ENCODE data around the gene IFNA13. TPM values are rescaled to one million over a fixed set of nuclear protein-coding genes. Genes with fewer than 3 reads are reported as not detected.
"Not testable (repeated sequence)": the region's sequence is repeated elsewhere in the genome, so short reads cannot be mapped to it uniquely, and the experiment has no call there.

The IFNA13 gene
- total RNA-seq, result not detected

DNA sequence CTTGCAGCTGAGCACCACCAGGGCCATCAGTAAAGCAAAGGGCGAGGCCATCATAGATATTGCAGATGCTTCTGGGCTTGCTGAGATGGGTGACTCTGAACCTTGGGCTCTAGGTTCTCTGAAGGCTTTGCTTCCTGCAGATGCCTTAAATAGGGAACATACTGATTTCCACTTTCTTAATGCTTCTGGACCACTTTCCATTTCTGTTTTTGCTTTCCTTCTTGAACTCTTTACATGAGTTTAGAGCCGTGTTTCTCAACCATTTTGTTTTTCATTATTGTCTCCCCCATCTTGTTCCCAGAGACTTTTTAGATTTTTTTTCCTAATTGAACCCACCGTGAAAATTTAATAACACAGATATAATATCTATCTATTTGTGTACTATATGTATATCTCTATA is at the start of gene IFNA13:
TSS of gene IFNA13 (minus strand) at position 101 of the 400 bp plus-strand sequence. CDS start at position 54, 47 bp downstream.
- DNase-seq, result no peak

DNA sequence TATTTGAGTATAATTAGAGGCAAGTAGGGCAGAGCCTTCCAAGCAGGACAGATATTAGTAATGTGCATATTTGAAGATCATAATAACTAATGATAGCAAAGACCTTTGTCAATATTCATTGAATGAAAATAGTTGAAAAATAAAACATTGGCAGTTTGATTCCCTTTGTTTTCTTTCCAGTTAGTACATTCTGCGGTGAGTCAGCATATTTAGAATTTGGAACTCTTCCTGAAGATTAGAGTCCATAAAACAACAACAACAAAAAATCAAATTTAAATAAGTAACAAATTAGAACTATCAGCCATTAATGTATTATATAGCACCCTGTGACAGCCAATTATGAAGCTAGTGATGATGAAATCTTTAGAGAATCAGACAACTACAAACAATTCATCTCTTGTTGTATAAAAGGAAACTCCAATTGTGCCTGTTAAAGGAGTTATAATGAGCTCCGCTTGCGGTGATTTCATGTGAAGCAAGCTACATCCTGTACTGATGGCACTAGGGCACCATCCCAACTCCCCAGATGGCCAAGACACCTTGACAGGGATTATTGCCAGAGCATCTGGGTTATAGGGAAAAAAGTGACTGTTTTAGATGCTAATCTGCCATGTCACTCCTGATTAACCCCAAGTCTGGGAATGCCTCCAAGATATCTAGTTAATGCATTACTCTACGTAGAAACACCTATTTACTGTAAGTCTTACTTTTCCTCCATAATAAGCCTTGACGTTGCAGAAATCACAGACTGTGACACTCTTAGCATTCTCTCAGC is 47.8 kb upstream of the IFNA13 start:
- DNase-seq, result no peak

DNA sequence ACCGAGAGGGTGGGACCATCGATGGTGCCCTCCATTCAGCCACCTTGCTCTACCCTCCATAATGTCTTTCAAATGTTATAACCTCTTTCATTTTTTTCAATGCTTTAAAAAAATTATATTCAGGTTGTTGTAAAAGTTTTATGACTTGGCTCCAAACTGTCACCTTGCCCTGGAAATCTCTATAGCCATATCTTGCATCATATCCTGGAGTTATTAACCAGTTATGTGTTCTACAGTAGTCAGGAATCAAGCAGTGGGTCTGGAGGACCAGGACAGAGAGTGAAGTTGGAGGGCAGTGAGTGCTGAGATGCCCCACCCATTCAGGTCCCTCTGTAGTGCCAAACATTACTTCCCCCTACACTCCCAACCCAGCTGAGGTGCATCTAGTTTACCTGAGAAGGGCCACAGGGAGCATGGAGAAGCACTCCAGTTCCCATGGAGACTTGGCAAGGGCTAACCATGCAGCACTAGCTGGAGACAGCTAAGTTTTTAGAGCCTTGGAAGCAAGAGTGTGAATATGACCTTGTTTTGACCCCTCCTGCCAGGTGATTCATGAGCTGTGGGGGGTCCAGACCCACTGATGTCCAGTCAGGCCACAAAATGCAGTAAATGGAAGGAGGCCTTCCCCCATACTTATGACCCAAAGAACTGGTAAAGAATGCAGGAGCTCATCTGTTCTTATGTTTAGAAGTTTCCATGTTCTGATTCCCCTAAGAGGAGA is 46.5 kb upstream of the IFNA13 start:
- no peak for DNase-seq

DNA sequence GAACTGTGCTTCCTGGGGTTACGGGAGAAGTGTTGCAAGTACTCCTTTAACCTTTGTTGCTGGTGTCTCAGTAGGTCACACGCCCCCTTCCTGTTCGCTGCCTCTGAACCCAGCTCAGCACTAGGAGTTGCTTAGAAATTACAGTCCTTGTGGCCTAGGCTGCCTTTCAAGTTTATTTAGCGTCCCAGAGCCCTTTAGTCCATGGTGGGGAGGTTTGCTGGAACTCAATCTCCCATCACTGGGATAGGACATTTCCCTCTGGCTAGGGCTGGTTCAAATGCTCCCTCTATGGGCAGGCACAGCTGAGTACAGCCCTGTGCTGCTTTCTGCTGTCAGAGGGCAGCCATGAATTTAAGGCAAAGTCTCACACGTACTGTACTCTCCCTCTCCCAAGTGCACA is 45.8 kb upstream of the IFNA13 start:
- DNase-seq, result no peak

DNA sequence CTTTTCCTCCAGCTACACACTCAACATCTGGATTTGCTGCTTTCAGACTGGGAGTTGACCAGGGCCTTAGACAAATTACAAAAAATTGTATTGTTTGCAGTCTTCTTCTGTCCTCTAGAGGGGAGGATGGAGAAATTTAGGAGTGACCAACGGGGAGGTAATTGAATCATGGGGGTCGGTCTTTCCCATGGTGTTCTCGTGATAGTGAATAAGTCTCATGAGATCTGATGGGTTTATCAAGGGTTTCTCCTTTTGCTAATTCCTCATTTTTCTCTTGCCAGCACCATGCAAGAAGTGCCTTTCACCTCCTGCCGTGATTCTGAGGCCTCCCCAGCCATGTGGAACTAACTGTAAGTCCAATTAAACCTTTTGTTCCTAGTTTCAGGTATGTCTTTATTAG is 45.3 kb upstream of the IFNA13 start:
- DNase-seq, result no peak

DNA sequence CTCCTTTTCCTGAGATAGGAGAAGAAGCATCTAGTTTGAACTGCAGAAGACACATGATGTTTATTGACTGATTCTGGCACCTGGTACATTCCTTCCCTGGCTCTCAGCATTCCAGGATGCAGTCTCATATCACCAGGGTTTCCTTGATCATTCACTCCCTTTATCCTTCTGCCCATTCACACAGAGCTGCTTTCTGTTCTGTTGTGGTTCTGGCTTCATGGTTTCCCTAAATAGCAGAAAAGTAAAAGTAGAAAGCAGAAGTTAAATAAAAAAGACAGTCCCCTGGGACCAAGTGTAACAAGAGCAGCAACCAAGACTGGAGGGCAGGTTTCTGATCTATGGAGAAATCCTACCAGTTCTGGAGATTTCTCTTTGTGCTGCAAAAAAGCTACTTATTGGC is 44.2 kb upstream of the IFNA13 start:
- DNase-seq, result no peak

DNA sequence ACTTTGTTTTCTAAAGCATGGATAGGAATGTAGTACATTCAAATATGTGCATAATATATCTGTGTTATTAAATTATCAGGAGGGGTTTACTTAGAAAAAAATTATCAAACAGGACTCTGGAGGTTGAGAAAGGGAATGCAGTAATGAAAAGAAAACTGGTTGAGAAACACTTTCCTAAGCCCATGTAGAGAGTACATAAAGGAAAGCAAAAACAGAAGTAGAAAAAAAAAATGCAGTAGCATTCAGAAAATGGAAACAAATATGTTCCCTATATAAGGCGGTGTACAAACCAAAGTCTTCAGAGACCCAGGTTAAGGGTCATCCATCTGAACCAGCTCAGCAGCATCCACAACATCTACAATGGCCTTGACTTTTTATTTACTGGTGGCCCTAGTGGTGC is 41.0 kb upstream of the IFNA13 start, which contains the start of gene IFNA8:
TSS of gene IFNA8 (plus strand) at position 301 of the 400 bp plus-strand sequence. CDS start at position 361, 60 bp downstream.
- no peak for DNase-seq

DNA sequence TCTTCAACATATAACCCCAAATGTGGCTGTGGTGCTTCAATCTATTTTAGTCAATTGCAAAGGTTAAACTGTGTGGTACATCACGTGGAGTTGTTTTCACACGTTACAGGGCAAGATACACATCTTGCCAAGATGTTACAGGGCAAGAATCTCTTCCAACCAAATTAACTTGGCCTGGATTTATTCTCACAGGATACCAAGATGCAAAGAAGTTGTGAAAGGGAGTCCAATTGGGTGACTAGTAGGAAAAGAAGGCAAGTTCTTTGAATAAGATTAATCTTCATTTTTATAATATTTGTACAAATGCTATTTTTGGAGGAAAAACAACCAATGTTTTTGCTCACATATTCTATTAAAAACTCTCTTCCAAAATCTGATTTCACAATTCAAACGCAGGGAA is 36.3 kb upstream of the IFNA13 start:
- no peak for DNase-seq

DNA sequence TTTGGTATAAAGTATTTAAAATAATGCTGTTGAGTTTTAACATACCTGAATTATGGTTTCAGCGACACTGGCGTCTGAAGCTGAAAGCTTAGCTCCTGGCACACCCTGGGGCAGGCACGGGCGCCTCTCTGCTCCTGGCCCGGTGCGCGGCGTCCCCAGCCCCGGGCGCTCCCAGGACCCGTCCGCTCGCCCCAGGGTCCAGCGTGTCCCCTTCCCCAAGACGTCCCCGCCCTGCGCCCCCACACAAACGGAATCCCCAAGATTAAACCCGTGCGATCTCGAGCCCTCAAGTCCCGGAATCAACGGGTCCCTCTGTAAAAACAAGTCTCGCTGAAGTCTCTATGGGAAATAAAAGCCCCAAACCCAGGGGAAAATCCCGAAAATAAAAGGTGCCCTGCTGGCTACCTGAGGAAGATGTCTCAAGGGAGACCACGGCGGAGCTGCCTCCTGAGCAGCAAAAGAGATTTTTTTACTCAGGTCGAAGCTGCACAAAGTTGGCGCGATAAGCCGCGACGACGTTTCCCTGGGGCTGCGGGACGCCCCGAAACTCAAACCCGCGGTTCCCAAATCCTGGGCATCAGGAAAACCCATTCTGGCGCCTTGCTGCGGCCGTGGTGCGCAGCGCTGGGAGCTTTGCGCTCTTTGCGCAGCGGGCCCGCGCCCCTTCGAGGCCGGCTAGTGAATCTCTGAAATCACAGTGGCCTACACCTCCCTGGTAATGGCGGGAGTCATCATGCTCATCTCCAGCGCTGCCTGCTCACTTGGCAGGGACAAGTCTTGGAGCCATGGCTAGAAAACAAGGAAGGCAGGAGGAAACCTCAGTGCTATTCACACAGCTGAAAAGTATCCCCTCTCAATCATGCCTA is 34.8 kb upstream of the IFNA13 start:
- DNase-seq, result peak; percentile 18

DNA sequence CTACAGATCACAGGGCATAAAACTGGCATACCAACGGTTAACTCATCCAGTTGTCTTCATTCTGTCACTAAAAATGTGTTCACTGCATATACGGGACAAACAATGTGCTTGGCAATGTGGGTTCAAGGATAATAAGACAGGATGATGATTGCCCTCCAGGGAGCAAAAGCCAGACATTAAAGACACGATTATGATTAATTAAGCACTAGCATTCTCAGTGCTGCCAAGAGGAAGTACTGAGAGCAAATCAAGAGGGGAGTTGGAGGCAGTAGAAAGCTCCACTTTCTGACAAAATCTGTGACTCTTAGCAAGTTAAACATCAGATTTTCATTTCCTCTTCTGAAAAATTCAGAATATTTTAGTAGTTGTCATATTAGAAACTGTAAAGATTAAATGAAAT is 32.1 kb upstream of the IFNA13 start:
- no peak for DNase-seq

DNA sequence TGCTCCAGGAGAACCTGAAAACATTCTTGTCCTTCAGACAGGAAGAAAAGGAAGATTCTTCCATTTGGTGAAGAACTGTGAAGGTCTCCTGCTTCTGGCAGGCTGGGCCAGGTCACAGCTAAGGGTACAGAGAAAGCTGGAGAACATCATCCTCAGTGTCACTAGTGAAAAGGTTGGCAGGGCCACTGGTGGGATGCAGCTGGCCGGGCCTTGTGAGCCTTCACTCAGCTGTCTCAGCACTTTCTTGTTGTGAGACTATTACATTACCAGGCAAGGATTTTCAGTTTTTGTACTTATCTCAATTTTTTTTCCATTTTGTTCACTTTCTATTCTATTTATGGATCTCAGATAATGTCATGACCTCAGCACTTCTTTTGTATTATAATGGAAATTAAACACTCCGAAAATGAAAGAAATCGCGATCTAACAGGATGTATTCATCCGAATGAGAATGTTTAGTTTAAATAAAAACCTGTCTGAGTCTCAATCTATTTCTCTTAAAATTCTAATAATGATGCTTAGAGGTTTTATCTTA is 31.2 kb upstream of the IFNA13 start:
- no peak for DNase-seq

DNA sequence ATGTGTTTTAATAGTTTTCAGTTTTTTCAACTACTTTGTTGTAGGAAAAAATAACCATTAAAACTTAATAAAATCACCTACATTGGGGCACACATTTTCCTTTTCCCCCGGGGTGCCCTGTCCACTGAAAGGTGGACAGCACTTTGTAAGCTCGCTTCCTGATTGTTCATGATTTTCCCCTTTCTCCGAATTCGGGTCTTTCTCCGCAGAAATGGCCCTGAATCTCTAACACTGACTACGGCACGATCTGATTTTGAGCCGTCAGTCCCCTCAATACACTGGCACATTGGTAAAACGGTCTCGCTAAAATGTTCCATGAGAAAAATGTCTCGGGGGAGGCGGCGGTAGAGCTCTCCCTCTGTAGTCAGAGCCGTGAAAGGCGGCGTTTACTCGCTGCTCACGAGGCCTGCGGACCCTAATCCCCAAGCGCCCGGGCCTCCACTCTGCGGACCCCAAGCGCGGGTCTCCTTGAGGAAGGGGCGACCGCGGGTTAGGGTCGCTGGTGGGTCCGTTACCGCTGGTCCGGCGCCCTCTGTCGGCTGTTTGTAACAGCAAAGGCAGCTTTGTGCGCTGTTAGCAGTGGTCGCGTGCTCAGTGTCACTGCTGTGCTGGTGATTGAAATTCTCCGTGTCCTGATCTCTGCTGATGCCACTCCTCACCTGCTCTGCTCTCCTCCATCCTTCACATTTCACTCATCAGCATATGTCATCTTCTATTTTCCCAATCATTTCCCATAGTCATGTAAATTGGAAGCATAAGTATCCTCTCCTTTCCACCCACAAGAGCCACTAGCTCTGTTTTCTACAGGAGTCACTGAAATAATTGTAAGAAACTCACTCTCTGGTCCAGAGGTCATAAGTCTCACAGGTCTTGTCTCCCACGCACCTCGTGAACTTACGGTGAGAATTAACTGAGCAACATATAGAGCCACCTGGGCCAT is 28.2 kb upstream of the IFNA13 start:
- peak; percentile 66 for DNase-seq

DNA sequence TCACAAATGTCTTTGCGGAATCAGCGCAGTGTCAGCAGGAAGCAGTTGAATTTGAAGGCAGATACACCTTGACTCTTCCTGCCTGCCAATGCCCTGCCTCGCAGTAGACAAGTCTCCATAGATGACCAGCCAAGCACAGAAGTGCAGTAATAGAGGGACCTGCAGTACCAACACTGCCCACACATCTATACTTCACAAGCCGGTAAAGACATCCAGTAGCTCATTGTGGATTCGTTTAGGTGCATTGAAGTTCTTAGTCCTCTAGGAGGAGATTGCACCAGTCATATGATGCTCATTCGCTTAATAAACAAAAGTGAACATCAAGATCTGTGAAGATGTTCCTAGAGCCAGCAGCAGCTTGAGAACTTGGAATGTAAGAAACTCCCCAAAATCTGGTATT is 24.4 kb upstream of the IFNA13 start:
- DNase-seq, result no peak

DNA sequence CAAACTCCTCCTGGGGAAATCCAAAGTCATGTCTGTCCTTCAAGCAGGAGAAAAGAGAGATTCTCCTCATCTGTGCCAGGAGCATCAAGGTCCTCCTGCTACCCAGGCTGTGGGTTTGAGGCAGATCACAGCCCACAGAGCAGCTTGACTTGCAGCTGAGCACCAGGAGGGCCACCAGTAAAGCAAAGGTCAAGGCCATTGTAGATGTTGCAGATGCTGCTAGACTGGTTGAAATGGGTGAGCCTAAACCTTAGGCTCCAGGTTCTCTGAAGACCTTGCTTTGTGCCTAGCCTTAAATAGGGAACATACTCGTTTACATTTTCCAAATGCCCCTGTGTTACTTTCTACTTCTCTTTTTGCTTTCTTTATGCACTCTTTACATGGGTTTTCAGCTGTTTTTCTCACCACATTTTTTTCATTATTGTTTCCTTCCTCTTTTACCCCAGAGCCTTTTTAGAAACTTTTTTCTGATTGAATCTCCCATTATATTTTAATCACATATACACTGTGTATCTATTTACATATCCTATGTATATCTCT is 17.3 kb upstream of the IFNA13 start, which contains the start of gene IFNA2:
TSS of gene IFNA2 (minus strand) at position 268 of the 540 bp plus-strand sequence. CDS start at position 199, 69 bp downstream.
- DNase-seq, result no peak

DNA sequence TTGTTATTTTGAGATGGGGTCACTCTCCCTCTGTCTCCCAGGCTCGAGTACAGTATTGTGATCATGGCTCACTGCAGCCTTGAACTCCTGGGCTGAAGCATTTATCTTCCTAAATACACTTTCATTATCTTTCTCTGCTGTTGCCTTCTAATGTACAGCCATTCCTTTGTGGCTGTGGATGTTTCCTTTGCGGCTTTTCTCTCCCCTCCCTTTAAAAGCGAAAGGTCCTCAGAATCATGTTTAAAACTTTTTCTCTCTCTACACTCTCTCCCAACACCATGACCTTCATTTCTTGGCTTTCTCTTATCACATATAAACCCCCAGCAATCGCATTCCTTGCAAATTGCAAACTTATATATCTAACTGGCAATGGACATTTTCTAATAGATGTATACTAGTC is 15.8 kb upstream of the IFNA13 start:
- DNase-seq, result no peak

DNA sequence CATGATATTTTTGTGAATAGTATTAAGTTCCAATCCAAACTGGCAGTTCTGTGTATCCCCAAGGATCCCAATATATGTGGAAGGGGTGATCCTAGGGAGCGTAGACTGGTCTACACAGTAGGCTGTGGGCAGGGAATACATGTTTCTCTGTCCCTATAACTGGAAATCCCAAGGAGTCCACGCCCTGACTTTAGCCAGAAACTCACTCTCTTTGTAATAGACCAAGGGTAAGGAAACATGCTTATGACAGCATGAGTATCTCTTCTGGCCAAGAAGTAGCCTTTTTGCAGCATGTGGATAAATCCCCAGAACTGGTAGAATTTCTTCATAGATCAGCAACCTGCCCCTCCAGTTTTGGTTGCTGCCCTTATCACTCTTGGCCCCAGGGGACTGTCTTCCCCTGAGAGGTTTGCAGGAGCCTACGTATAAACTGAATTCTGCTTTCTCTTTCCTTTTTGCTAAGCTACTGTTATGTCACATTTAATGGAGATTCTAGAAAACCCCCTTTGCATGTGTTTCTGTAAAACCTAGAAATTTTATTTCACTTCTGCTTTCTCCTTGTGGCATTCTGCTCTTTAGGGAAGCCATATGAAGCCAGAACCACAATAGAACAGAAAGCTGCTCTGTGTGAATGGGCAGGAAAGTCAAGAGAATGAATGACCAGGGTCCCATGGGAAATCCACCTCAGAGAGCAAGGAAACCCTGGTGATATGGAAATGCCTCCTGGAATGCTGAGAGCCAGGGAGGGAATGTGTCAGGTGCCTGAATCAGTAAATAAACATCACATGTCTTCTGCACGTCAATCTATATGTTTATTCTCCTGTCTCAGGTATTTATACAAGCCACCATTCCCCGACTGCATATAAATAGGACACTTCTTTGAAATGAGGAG is 13.8 kb upstream of the IFNA13 start:
- DNase-seq, result no peak

DNA sequence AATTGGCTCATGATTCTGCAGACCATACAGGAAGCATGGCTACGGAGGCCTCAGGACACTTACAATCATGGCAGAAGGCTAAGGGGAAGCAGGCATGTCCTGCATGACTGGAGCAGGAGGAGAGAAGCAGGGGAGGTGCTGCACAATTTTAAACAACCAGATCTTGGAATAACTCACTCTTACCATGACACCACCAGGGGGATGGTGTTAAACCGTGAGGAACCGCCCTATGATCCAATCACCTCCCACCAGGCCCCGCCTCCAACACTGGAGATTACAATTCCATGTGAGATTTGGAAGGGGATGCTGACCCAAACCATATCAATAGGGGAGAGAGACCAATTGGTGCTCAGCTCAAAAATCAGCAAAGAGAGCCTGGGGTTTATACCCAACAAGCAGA is 3.6 kb upstream of the IFNA13 start:
- not testable (repeated sequence) for DNase-seq

DNA sequence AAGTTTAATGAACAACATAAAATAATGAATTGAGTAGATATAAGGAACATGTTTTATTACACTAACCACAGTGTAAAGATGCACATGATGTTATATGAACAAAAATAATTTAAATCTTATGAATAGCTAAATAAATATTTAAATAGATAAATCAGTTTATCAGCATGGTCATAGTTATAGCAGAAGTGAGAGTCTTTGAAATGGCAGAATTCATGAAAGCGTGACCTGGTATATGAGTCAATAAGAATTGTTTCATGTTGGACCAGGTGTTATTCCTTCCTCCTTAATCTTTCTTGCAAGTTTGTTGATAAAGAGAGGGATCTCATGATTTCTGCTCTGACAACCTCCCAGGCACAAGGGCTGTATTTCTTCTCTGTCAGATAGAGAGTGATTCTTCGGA is 688 bp downstream of the IFNA13 start:
- DNase-seq, result not testable (repeated sequence)

DNA sequence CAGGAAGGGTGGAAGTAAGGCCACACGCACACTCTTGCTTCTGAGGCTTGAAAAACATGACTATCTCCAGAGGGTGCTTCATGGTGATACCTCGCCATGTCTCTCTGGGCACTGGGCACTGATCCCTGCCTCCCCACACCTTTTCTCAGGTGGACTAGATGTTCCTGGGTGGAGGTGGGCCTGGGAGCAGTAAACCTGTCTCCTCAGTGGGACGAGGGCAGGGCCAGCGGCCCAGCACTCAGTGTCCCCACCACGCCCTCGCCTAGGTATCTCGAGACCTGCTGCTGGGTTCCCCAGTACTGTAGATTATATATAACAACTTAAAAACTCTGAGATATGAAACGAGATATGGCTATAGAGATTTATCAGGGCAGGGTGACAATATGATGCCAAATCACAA is 5.6 kb downstream of the IFNA13 start:
- no peak for DNase-seq
